ENCODE measurements around the gene DCLK3. TPM values are rescaled to one million over a fixed set of nuclear protein-coding genes. Genes with fewer than 3 reads are reported as not detected.

The DCLK3 gene
- total and polyA plus RNA-seq, 2 donors (not counting 1 experiment from before 2014, with no cell fraction given), result not detected

GRCh38 chr3:36786921-36787890, 22.9 kb upstream of the DCLK3 start:
- H3K4me1 ChIP-seq (ENCODE audit: control insufficient read depth, extremely low read depth, insufficient read depth, low read length), result no peaks in the 10 kb centered on the region
- DNase-seq (ENCODE audit: low read depth in 2 of 2), result no peak

GRCh38 chr3:36784138-36784635, 19.8 kb upstream of the DCLK3 start:
- Histone ChIP-seq H3K27ac (ENCODE audit: insufficient read depth, low read length) (no peak overlapping the region), H2AFZ (ENCODE audit: low read length) (no peak overlapping the region), H3K4me3 (replicated peaks in 1 of 4; ENCODE audit: control extremely low read depth in 1 of 4, insufficient read depth in 1 of 4, low read depth in 3 of 4, low read length in 4 of 4) (no peak overlapping the region), H3K27me3 (ENCODE audit: control insufficient read depth, insufficient read depth, low read length) (no peaks in the 10 kb centered on the region), H3K9me3 (ENCODE audit: control insufficient read depth, insufficient read depth, low read depth, low read length) (no peaks in the 10 kb centered on the region), H3K4me2 (ENCODE audit: extremely low read depth, insufficient read depth, low read length) (no peak overlapping the region), H4K20me1 (ENCODE audit: control insufficient read depth, extremely low read depth, insufficient read depth, low read length) (no peaks in the 10 kb centered on the region), H3K9ac (ENCODE audit: insufficient read depth, low read length) (no peak overlapping the region), H3K4me1 (ENCODE audit: control insufficient read depth, extremely low read depth, insufficient read depth, low read length) (no peaks in the 10 kb centered on the region), H3K79me2 (ENCODE audit: control insufficient read depth, insufficient read depth, low read length) (no peaks in the 10 kb centered on the region), H3K36me3 (ENCODE audit: control insufficient read depth, insufficient read depth, low read length) (no peaks in the 10 kb centered on the region)
- no peak for DNase-seq (ENCODE audit: low read depth in 2 of 2)
- TF ChIP-seq EZH2 (IDR thresholded peaks at IDR 0.05; ENCODE audit: low read length, missing control alignments) (no peak), CTCF (conservative IDR thresholded peaks at IDR 0.05 in 1 of 2, IDR thresholded peaks at IDR 0.05 in 1 of 2; ENCODE audit: low read depth in 1 of 2, low read length in 2 of 2) (no peak)

More at GRCh38 chr3:36786921-36787890, 22.9 kb upstream of the DCLK3 start:
- Histone ChIP-seq H3K9me3 (ENCODE audit: control insufficient read depth, insufficient read depth, low read depth, low read length) (no peaks in the 10 kb centered on the region), H3K27me3 (ENCODE audit: control insufficient read depth, insufficient read depth, low read length) (no peaks in the 10 kb centered on the region), H3K4me3 (replicated peaks in 1 of 4; ENCODE audit: control extremely low read depth in 1 of 4, insufficient read depth in 1 of 4, low read depth in 3 of 4, low read length in 4 of 4) (no peak overlapping the region), H3K36me3 (ENCODE audit: control insufficient read depth, insufficient read depth, low read length) (no peaks in the 10 kb centered on the region), H4K20me1 (ENCODE audit: control insufficient read depth, extremely low read depth, insufficient read depth, low read length) (no peaks in the 10 kb centered on the region), H3K27ac (ENCODE audit: insufficient read depth, low read length) (no peak overlapping the region), H3K9ac (ENCODE audit: insufficient read depth, low read length) (no peak overlapping the region), H3K4me2 (ENCODE audit: extremely low read depth, insufficient read depth, low read length) (no peak overlapping the region), H2AFZ (ENCODE audit: low read length) (no peak overlapping the region), H3K79me2 (ENCODE audit: control insufficient read depth, insufficient read depth, low read length) (no peaks in the 10 kb centered on the region)
- TF ChIP-seq EZH2 (IDR thresholded peaks at IDR 0.05; ENCODE audit: low read length, missing control alignments) (no peak), CTCF (conservative IDR thresholded peaks at IDR 0.05 in 1 of 2, IDR thresholded peaks at IDR 0.05 in 1 of 2; ENCODE audit: low read depth in 1 of 2, low read length in 2 of 2) (no peak)

DNA sequence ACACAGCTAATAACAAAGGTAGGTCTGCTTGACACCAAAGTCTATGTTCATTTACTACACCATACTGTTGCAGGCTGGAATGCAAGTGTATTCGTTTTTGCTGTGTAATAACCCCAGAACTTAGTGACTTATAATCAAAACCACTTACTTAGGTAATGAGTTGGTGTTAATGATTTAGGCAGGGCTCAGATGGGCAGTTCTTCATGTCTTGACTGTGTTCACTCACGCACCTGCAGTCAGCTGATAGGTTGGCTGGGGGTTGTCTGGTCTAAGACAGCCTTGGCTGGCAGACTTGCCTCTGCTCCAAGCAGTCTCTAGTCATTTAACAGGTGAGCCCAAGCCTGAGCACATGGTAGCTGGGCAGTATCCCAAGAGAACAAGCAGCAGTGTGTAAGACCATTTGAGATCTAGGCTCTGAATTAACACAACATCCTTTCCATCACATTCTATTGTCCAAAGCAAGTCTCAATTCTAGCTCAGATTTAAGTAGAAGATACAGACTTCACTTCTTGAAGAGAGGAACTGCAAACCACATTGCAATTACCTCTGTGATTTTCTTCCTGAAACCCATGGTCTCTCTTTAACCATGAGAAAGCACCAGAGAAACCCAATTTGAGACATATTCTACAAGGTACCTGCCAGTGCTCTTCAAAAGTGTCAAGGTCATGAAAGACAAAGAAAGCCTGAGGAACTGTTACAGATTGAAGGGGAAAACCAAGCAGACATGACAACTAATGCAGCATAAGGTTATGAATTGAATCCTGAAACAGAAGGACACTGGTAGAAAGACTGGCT, 13.3 kb upstream of the DCLK3 start:
- no peak for TF ChIP-seq EZH2 (IDR thresholded peaks at IDR 0.05; ENCODE audit: low read length, missing control alignments)
- TF ChIP-seq CTCF (conservative IDR thresholded peaks at IDR 0.05 in 1 of 2, IDR thresholded peaks at IDR 0.05 in 1 of 2; ENCODE audit: low read depth in 1 of 2, low read length in 2 of 2), result no peak
- Histone ChIP-seq H3K36me3 (ENCODE audit: control insufficient read depth, insufficient read depth, low read length) (no peaks in the 10 kb centered on the region), H3K9ac (ENCODE audit: insufficient read depth, low read length) (no peak overlapping the region), H3K4me3 (replicated peaks in 1 of 4; ENCODE audit: control extremely low read depth in 1 of 4, insufficient read depth in 1 of 4, low read depth in 3 of 4, low read length in 4 of 4) (no peak overlapping the region), H3K27ac (ENCODE audit: insufficient read depth, low read length) (no peak overlapping the region), H3K79me2 (ENCODE audit: control insufficient read depth, insufficient read depth, low read length) (no peaks in the 10 kb centered on the region), H3K27me3 (ENCODE audit: control insufficient read depth, insufficient read depth, low read length) (no peaks in the 10 kb centered on the region), H3K4me1 (ENCODE audit: control insufficient read depth, extremely low read depth, insufficient read depth, low read length) (no peaks in the 10 kb centered on the region), H2AFZ (ENCODE audit: low read length) (no peak overlapping the region), H3K9me3 (ENCODE audit: control insufficient read depth, insufficient read depth, low read depth, low read length) (no peaks in the 10 kb centered on the region), H3K4me2 (ENCODE audit: extremely low read depth, insufficient read depth, low read length) (no peak overlapping the region), H4K20me1 (ENCODE audit: control insufficient read depth, extremely low read depth, insufficient read depth, low read length) (no peaks in the 10 kb centered on the region)
- no peak for DNase-seq (ENCODE audit: low read depth in 2 of 2)

Measured in fibroblast of lung (primary cell).